ENCODE results near the gene SYDE1. TPM values are rescaled to one million over a fixed set of nuclear protein-coding genes. Genes with fewer than 3 reads are reported as not detected.

SYDE1 gene
- total RNA-seq, 8 experiments from 2014 or later = 1.4 to 15.5 (median 5.6) TPM

DNA sequence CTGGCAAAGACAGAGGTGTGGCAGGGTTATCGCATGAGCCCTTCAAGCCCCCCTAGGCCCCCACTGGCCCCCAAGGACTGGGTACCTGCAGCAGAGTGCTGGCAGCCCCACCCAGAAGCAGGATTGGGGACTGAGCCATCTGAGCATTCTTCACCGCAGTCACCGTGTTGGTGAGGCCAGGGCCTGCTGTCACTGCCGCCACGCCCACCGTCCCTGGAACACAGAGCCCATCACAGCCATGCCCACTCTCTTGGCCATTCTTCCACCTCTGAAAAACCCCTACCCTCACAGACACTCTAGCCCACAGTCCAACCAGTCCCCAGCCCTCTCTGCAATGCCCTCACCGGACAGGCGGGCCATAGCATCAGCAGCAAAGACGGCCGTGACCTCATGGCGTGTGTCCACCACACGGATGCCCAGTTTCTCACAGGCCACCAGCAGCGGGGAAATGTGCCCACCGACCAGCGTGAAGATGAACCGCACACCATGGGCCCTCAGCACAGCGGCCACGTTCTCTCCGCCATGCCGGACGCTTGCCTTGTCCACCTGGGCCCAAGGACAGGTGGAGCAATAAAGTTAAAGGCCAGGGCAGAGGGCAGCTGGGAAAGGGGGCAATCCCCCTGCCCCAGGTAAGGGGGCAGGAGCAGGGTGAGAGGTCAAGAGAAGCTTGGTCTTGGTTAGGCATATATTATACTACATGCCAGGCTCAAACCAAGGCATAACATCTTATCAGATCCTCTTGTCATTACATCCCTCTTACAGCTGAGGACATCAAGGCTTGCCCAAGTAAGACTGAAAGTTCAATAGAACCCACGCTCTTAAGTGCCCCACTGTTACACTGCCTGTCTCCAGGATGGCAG is 16.1 kb downstream of the SYDE1 start:
- in situ Hi-C loops (cut with MboI; ENCODE audit: low pct_unique_long_range_greater_than_20kb in 2 of 9, low sequenced_read_pairs in 9 of 9, unreplicated experiment in 9 of 9) = no loop called here
- Histone ChIP-seq H3K4me3 (no peak overlapping the region), H3K27ac (no peak overlapping the region), H3K4me1 (replicated peaks in 1 of 2) (peaks cover 4 to 5% of the 10 kb centered on the region in 2 donors)
- ATAC-seq (replicated peaks in 6 of 8) = no peak
- WGBS, 10 experiments = 92 to 100% (median 95%) methylated on average over 1 to 7 of the region's 22 CpGs; no CpG with 5 or more reads in 5 of the 10 experiments

DNA sequence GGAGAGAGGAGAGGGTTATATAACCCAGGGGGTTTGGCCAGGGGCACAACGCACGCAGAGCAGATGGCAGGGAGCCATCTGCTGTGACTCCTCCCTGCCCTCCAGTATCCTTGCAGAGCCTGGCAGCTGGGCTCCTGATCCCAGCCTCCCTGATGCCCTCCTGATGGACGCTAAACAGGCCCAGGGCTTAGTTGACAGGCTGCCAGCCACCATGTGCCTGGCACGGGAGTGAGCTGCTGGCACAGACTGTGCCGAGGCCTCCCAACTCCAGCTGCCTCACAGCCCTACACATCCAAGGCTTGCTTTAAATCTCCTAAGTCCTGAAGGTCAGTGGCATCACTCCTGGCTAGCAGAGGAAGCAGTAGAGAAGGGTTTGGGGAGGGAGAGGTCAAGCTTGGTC is 16.7 kb downstream of the SYDE1 start:
- ATAC-seq (replicated peaks in 6 of 8) = no peak
- in situ Hi-C loops (cut with MboI; ENCODE audit: low pct_unique_long_range_greater_than_20kb in 2 of 9, low sequenced_read_pairs in 9 of 9, unreplicated experiment in 9 of 9) = no loop called here
- WGBS, 10 experiments = 17% methylated on average over 2 of the region's 5 CpGs; no CpG with 5 or more reads in 9 of the 10 experiments
- Histone ChIP-seq H3K4me1 (replicated peaks in 1 of 2) (peaks cover 4 to 5% of the 10 kb centered on the region in 2 donors), H3K27ac (peak overlapping the region in 1 of 2 donors; percentile 94), H3K4me3 (peak overlapping the region in 4 of 5 donors; percentile 57 to 81 (median 64))

GRCh38 chr19:15124572-15125231 is 17.5 kb downstream of the SYDE1 start:
- peak overlapping the region; percentile 57 to 81 (median 67) for H3K4me3 ChIP-seq
- ATAC-seq (replicated peaks in 6 of 8) = peak; percentile 4 to 11 (median 7)
- WGBS, 10 experiments = 0 to 20% (median 5%) methylated on average over 1 to 5 of the region's 33 CpGs; no CpG with 5 or more reads in 6 of the 10 experiments
- H3K4me1 ChIP-seq (replicated peaks in 1 of 2) = peaks cover 4 to 5% of the 10 kb centered on the region in 2 donors
- in situ Hi-C loops (cut with MboI; ENCODE audit: low pct_unique_long_range_greater_than_20kb in 2 of 9, low sequenced_read_pairs in 9 of 9, unreplicated experiment in 9 of 9) = no loop called here
- peak overlapping the region; percentile 84 to 94 for H3K27ac ChIP-seq

GRCh38 chr19:15125232-15126067 is 18.2 kb downstream of the SYDE1 start:
- peaks cover 4 to 5% of the 10 kb centered on the region in 2 donors for H3K4me1 ChIP-seq (replicated peaks in 1 of 2)
- peak overlapping the region; percentile 57 to 81 (median 67) for H3K4me3 ChIP-seq
- peak overlapping the region; percentile 84 to 94 for H3K27ac ChIP-seq
- peak; percentile 90 to 96 (median 94) for ATAC-seq (replicated peaks in 6 of 8)
- in situ Hi-C loops (cut with MboI; ENCODE audit: low pct_unique_long_range_greater_than_20kb in 2 of 9, low sequenced_read_pairs in 9 of 9, unreplicated experiment in 9 of 9) = no loop called here
- 0 to 20% (median 0%) methylated on average over 1 to 8 of the region's 61 CpGs; no CpG with 5 or more reads in 3 of the 10 experiments for WGBS, 10 experiments

DNA sequence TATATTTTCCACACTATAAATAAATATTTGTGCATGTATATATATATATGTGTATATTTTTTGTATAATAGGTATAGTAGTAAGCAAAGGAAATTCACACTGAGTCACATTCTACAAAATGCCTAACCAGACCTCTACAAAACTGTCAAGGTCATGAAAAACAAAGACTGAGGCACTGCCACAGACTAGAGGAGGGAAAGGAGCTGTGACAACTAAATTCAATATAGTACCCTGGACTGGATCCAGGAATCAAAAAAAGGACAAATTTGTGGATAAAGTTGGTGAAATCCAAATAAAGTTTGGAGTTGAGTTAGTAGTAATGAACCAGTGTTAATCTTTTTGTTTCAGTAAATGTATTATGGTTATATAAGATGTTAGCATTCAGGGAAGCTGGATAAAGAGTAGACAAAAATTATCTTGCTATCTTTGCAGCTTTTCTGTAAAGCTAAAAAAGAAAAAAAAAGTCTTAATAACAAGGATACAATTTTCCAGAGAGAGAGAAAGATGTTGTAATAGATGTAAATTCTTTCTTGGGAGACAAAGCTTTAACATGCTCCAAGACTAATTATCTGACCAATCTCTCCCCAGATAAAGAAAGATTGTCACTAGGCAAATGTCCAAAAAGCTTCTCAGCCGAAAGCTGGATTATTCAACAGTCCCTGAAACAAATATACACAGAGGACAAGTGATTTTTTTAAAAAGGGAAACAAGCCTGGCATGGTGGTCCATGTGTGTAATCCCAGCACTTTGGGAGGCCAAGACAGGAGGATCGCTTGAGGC is 19.1 kb downstream of the SYDE1 start:
- no peak for ATAC-seq (replicated peaks in 6 of 8)
- Histone ChIP-seq H3K4me3 (peak overlapping the region; percentile 21 to 81 (median 62)), H3K4me1 (replicated peaks in 1 of 2) (peaks cover 4 to 5% of the 10 kb centered on the region in 2 donors), H3K27ac (no peak overlapping the region)
- in situ Hi-C loops (cut with MboI; ENCODE audit: low pct_unique_long_range_greater_than_20kb in 2 of 9, low sequenced_read_pairs in 9 of 9, unreplicated experiment in 9 of 9) = no loop called here
- 38 to 92% (median 60%) methylated on average over 1 to 2 of the region's 2 CpGs; no CpG with 5 or more reads in 1 of the 10 experiments for WGBS, 10 experiments

GRCh38 chr19:15128162-15128770 is 21.1 kb downstream of the SYDE1 start:
- H3K4me3 ChIP-seq = no peak overlapping the region
- 33 to 100% (median 64%) methylated on average over 1 to 6 of the region's 6 CpGs for WGBS, 10 experiments
- in situ Hi-C loops (cut with MboI; ENCODE audit: low pct_unique_long_range_greater_than_20kb in 2 of 9, low sequenced_read_pairs in 9 of 9, unreplicated experiment in 9 of 9) = no loop called here
- no peak overlapping the region for H3K27ac ChIP-seq
- H3K4me1 ChIP-seq (replicated peaks in 1 of 2) = peaks cover 4 to 5% of the 10 kb centered on the region in 2 donors
- no peak for ATAC-seq (replicated peaks in 6 of 8)

GRCh38 chr19:15129856-15130585 is 22.8 kb downstream of the SYDE1 start:
- Histone ChIP-seq H3K27ac (no peak overlapping the region), H3K4me1 (replicated peaks in 1 of 2) (no peaks in the 10 kb centered on the region), H3K4me3 (no peak overlapping the region)
- ATAC-seq (replicated peaks in 6 of 8) = no peak
- WGBS, 10 experiments = 25 to 83% (median 58%) methylated on average over 4 to 12 of the region's 16 CpGs
- in situ Hi-C loops (cut with MboI; ENCODE audit: low pct_unique_long_range_greater_than_20kb in 2 of 9, low sequenced_read_pairs in 9 of 9, unreplicated experiment in 9 of 9) = no loop called here

DNA sequence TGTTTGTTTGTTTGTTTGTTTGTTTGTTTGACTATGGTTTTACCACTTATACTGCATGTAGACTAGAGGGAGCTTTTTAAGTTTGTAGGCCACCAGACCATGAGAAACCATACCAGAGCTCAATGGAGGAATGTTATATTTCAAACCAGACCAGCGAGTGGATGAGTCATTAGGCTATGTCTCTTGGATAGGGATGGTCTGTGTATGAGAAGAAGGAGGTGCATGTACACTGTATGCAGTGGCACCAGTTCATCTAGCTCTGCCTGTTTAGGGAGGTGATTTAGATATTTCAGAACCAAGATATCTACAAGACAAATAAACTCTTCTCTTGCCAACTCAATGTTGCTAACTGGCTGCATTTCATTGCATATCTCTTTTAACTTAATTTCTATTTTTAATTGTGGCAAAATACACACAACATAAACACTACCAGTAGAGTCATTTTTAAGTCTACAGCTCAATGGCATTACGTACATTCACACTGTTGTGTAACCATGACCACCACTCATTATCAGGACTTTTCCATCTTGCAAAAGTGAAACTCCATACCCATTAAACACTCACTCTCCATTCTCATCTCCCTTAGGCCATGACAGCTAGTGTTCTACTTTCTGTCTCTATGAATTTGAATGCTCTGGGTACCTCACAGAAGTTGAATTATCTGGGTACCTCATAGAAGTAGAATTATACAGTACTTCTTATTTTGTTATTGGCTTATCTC is 29.2 kb downstream of the SYDE1 start:
- in situ Hi-C loops (cut with MboI; ENCODE audit: low pct_unique_long_range_greater_than_20kb in 2 of 9, low sequenced_read_pairs in 9 of 9, unreplicated experiment in 9 of 9) = no loop called here
- Histone ChIP-seq H3K4me1 (replicated peaks in 1 of 2) (no peaks in the 10 kb centered on the region), H3K27ac (no peak overlapping the region), H3K4me3 (no peak overlapping the region)
- ATAC-seq (replicated peaks in 6 of 8) = peak in 3 of 8 experiments; percentile 64 to 84 (median 78)
- WGBS, 10 experiments = 19 to 87% (median 40%) methylated on average over 1 to 2 of the region's 2 CpGs; no CpG with 5 or more reads in 1 of the 10 experiments

DNA sequence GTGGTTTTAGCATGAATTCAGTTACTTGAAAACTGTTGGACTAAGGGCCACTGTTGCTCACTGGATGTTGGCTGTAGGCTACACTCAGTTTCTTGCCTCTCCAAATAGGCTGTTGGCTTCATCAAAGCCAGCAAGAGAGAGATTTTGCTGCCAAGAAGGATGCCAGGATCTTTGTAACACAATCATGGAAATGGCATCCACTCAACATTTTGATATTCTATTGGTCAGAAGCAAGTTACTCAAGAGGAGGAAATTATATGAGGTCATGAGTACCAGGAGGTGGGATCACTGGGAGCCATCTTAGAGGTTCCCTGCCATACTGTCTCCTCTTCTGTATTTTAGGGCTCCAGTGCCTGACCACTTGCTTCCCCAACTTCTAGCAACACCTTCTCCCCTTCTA is 30.6 kb downstream of the SYDE1 start:
- in situ Hi-C loops (cut with MboI; ENCODE audit: low pct_unique_long_range_greater_than_20kb in 2 of 9, low sequenced_read_pairs in 9 of 9, unreplicated experiment in 9 of 9) = no loop called here
- Histone ChIP-seq H3K27ac (no peak overlapping the region), H3K4me1 (replicated peaks in 1 of 2) (no peaks in the 10 kb centered on the region), H3K4me3 (no peak overlapping the region)
- peak in 1 of 8 experiments; percentile 12 for ATAC-seq (replicated peaks in 6 of 8)

DNA sequence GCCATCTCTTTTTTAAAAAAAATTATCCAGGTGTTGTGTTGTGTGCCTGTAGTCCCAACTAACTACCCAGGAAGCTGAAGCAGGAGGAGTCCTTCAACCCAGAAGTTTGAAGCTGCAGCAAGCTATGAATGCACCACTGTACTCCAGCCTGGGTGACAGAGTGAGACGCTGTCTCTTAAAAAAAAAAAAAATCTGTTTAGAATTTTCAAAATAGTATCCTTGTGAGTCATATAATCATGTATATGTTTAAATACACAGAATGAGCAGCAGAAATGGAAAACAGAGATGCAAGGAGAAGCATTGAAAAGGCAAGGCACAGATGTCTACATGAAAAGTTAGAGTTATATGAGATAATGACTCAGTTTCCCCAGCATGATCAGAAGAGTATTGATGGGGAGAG is 31.2 kb downstream of the SYDE1 start:
- 0 to 40% methylated on average over 1 of the region's 1 CpG; no CpG with 5 or more reads in 8 of the 10 experiments for WGBS, 10 experiments
- in situ Hi-C loops (cut with MboI; ENCODE audit: low pct_unique_long_range_greater_than_20kb in 2 of 9, low sequenced_read_pairs in 9 of 9, unreplicated experiment in 9 of 9) = no loop called here
- ATAC-seq (replicated peaks in 6 of 8) = peak in 2 of 8 experiments; percentile 58

DNA sequence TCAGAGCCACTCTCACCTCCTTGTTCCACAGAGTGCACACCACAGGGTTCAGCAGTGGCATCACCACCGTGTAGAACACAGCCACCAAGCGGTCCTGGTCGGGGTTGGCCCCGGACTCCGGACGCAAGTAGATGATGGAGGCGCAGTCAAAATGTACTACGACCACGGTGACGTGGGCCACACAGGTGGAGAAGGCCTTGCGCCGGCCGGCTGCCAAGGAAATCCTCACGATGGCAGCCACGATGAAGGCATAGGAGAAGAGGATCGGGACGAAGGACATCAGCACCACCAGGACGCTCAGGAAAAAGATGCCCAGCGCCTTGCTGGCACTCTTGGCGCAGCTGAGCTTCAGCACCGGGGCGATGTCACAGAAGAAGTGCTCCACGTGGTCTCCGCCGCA is 33.9 kb downstream of the SYDE1 start:
- ATAC-seq (replicated peaks in 6 of 8) = no peak
- H3K27ac ChIP-seq = no peak overlapping the region
- H3K4me3 ChIP-seq = no peak overlapping the region
- 67 to 86% (median 75%) methylated on average over 5 to 12 of the region's 25 CpGs; no CpG with 5 or more reads in 7 of the 10 experiments for WGBS, 10 experiments
- H3K4me1 ChIP-seq (replicated peaks in 1 of 2) = no peaks in the 10 kb centered on the region
- in situ Hi-C loops (cut with MboI; ENCODE audit: low pct_unique_long_range_greater_than_20kb in 2 of 9, low sequenced_read_pairs in 9 of 9, unreplicated experiment in 9 of 9) = no loop called here

More for the DNA sequence above, 31.2 kb downstream of the SYDE1 start:
- Histone ChIP-seq H3K4me1 (replicated peaks in 1 of 2) (no peaks in the 10 kb centered on the region), H3K4me3 (no peak overlapping the region), H3K27ac (no peak overlapping the region)

All from motor neuron (in vitro differentiated cells).